ENCODE results near the gene BAG2. TPM values are rescaled to one million over a fixed set of nuclear protein-coding genes. Genes with fewer than 3 reads are reported as not detected.

The BAG2 gene
- polyA plus RNA-seq, 2 of the 4 experiments (the other 2 are of a cell fraction) = 9.5 to 13.9 TPM

DNA sequence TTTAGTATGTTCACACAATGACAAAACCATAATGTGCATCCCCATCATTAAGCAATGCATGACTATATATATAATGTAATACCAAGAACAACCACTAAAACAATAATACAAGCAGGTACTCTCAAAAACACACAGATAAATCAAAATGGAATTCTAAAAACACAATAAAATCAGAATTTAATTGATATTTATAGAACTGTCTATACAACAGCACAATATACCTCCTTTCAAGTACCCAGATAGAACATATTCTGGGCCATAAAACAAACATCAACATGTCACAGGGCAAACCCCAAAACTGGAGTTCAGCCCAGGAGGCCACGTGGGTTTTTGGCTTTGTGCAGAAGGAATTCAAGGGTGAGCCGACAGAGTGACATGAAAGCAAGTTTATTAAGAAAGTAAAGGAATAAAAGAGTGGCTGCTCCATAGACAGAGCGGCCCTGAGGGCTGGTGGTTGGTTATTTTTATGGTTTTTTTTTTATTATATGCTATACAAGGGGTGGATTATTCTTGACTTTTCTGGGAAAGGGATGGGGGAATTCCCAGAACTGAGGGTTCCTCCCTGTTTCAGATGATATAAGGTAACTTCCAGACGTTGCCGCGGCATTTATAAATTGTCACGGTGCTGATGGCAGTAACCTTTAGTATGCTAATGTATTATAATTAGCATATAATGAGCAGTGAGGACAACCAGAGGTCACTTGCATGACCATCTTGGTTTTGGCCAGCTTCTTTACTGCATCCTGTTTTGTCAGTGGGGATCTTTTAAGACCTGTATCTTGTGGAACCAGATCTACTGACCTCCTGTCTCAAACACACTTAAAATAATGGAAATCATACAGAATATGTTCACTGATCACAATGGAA lies 44.3 kb downstream of the BAG2 start:
- no peak for TF ChIP-seq CBX2 (IDR thresholded peaks at IDR 0.05; ENCODE audit: borderline replicate concordance, low read depth)
- no peak for TF ChIP-seq JUNB (IDR thresholded peaks at IDR 0.05)
- TF ChIP-seq, protein P1, sequence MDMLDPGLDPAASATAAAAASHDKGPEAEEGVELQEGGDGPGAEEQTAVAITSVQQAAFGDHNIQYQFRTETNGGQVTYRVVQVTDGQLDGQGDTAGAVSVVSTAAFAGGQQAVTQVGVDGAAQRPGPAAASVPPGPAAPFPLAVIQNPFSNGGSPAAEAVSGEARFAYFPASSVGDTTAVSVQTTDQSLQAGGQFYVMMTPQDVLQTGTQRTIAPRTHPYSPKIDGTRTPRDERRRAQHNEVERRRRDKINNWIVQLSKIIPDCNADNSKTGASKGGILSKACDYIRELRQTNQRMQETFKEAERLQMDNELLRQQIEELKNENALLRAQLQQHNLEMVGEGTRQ (IDR thresholded peaks at IDR 0.05) = no peak
- TF ChIP-seq PHF8 (IDR thresholded peaks at IDR 0.05; ENCODE audit: borderline replicate concordance, low read depth) = no peak
- no peak for TF ChIP-seq CHD2 (IDR thresholded peaks at IDR 0.05; ENCODE audit: low read length, partially characterized antibody)
- TF ChIP-seq TP53 (CRISPR knock-in tag; IDR thresholded peaks at IDR 0.05) = no peak
- TF ChIP-seq MYC (IDR thresholded peaks at IDR 0.05; ENCODE audit: borderline replicate concordance, low read length) = no peak
- no peak for TF ChIP-seq CEBPB (IDR thresholded peaks at IDR 0.05)
- TF ChIP-seq HDAC2 (IDR thresholded peaks at IDR 0.05) = no peak
- TF ChIP-seq ZNF302 (CRISPR knock-in tag; IDR thresholded peaks at IDR 0.05) = no peak
- 92% methylated on average over 7 of the region's 7 CpGs for WGBS (ENCODE audit: missing lambda C conversion rate)
- 0 out of 6 replicates have a peak, but pooled peaks of 1 of the 2 experiments have one; percentile 21 for ATAC-seq

DNA sequence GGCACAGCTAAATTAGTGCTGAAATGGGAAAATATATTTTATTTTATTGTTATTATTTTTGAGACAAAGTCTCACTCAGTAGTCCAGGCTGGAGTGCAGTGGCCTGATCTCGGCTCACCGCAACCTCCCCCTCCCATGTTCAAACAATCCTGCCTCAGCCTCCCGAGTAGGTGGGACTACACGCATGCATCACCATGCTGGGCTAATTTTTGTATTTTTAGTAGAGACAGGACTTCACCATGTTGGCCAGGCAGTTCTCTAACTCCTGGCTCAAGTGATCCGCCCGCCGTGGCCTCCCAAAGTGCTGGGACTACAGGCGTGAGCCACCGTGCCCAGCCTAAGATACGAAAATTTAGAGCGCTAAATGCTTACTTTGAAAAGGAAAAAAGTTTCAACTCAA lies 45.1 kb downstream of the BAG2 start:
- 95% methylated on average over 11 of the region's 11 CpGs for WGBS (ENCODE audit: missing lambda C conversion rate)
- Histone ChIP-seq H3K9me3 (no peaks in the 10 kb centered on the region), H3K4me3 (no peak overlapping the region), H3K27ac (no peak overlapping the region), H3K4me2 (no peak overlapping the region), H3K4me1 (no peaks in the 10 kb centered on the region)
- ChIA-PET POLR2A (no interaction called here), CTCF (interaction anchor here (1.2 kb wide), 1 partner anchor 99 kb away, joined by 3 read pairs; no protein-coding TSS in a partner anchor)
- ATAC-seq (no peak), FAIRE-seq (no peak), DNase-seq (ENCODE audit: low read depth in 1 of 2, low spot score in 1 of 2) (no peak)
- no peak for TF ChIP-seq FOSB (CRISPR knock-in tag; IDR thresholded peaks at IDR 0.05)
- TF ChIP-seq BHLHE40 (IDR thresholded peaks at IDR 0.05; ENCODE audit: low read depth, low read length) = no peak

More for the DNA sequence above, 44.3 kb downstream of the BAG2 start:
- ChIA-PET CTCF (interaction anchor here (1.2 kb wide), 1 partner anchor 100 kb away, joined by 3 read pairs; no protein-coding TSS in a partner anchor), POLR2A (no interaction called here)
- Histone ChIP-seq H3K4me1 (no peaks in the 10 kb centered on the region), H3K4me3 (no peak overlapping the region), H3K9me3 (no peaks in the 10 kb centered on the region), H3K4me2 (no peak overlapping the region), H3K27ac (no peak overlapping the region)
- FAIRE-seq (no peak), DNase-seq (ENCODE audit: low read depth in 1 of 2, low spot score in 1 of 2) (no peak)

GRCh38 chr6:57220083-57220703 lies 48.1 kb downstream of the BAG2 start:
- Histone ChIP-seq H3K9me3 (no peaks in the 10 kb centered on the region), H3K4me3 (no peak overlapping the region), H3K27ac (no peak overlapping the region), H3K4me1 (no peaks in the 10 kb centered on the region), H3K4me2 (no peak overlapping the region)
- FAIRE-seq (no peak), ATAC-seq (no peak), DNase-seq (ENCODE audit: low read depth in 1 of 2, low spot score in 1 of 2) (no peak)
- POLR2A ChIA-PET = no interaction called here
- CTCF ChIA-PET = no interaction called here
- TF ChIP-seq HOXB5 (CRISPR knock-in tag; IDR thresholded peaks at IDR 0.05) (no peak), EP300 (IDR thresholded peaks at IDR 0.05) (no peak), CTCF (IDR thresholded peaks at IDR 0.05) (no peak), RAD21 (conservative IDR thresholded peaks at IDR 0.05 in 1 of 2, IDR thresholded peaks at IDR 0.05 in 1 of 2) (no peak), FOSB (CRISPR knock-in tag; IDR thresholded peaks at IDR 0.05) (no peak), CBX2 (IDR thresholded peaks at IDR 0.05; ENCODE audit: borderline replicate concordance, low read depth) (no peak), ZC3H11A (IDR thresholded peaks at IDR 0.05) (no peak), CHD4 (IDR thresholded peaks at IDR 0.05; ENCODE audit: borderline replicate concordance) (no peak), SREBF2 (IDR thresholded peaks at IDR 0.05) (no peak), MAX (IDR thresholded peaks at IDR 0.05) (no peak), EHMT2 (IDR thresholded peaks at IDR 0.05; ENCODE audit: low read depth) (no peak), HDAC2 (IDR thresholded peaks at IDR 0.05) (no peak), ZFP36 (IDR thresholded peaks at IDR 0.05; ENCODE audit: borderline replicate concordance, partially characterized antibody) (no peak), RFX5 (IDR thresholded peaks at IDR 0.05) (no peak), FOSL2 (IDR thresholded peaks at IDR 0.05) (no peak), FOSL2 (CRISPR knock-in tag; IDR thresholded peaks at IDR 0.05) (no peak)
- TF ChIP-seq, protein P2, sequence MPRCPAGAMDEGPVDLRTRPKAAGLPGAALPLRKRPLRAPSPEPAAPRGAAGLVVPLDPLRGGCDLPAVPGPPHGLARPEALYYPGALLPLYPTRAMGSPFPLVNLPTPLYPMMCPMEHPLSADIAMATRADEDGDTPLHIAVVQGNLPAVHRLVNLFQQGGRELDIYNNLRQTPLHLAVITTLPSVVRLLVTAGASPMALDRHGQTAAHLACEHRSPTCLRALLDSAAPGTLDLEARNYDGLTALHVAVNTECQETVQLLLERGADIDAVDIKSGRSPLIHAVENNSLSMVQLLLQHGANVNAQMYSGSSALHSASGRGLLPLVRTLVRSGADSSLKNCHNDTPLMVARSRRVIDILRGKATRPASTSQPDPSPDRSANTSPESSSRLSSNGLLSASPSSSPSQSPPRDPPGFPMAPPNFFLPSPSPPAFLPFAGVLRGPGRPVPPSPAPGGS (IDR thresholded peaks at IDR 0.05) = no peak
- TF ChIP-seq, protein P1 (IDR thresholded peaks at IDR 0.05) = no peak
- WGBS (ENCODE audit: missing lambda C conversion rate) = 87% methylated on average over 2 of the region's 2 CpGs
